ENCODE data around the gene ZNF629.

- no peak for TF ChIP-seq EP300 (IDR thresholded peaks at IDR 0.05)
- no peak for TF ChIP-seq CTCF (IDR thresholded peaks at IDR 0.05)
These were observed 6.6 kb upstream of the ZNF629 start for GRCh38 chr16:30793508-30794069.
